Measurements from ENCODE around the gene FRMD5. TPM values are rescaled to one million over a fixed set of nuclear protein-coding genes. Genes with fewer than 3 reads are reported as not detected.
A peak's percentile ranks its signal among the peaks of the same experiment; 100 is the strongest.
"Not testable (repeated sequence)": the region's sequence is repeated elsewhere in the genome, so short reads cannot be mapped to it uniquely, and the experiment has no call there.

Gene FRMD5
- total and polyA plus RNA-seq, 2 donors (not counting 1 experiment from before 2014, with no cell fraction given), result not detected

DNA sequence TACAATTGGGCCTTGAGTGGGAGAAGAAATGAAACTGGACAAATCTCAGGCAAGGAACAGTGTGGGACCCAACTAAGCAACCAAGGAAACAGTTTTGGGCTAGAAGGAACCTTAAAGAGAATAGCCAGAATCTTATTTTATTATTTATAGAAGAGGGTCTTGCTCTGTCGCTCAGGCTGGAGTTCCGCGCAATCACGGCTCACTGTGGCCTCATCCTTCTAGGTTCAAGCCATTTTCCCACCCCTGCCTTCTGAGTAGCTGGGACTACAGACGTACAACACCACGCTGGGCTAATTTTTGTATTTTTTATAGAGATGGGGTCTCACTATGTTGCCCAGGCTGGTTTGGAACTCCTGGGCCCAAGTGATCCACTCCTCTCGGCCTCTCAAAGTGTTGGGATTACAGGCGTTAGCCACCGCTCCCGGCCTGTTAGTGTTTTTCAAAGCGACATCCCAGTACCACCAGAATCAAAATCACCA, 369.0 kb downstream of the FRMD5 start:
- intact Hi-C loops (cut with micrococcal nuclease), result loop anchor here (5.0 kb wide), 2 partner anchors 601 to 711 kb away; partner anchors contain the start of genes CTDSPL2 and EIF3J
- H3K79me2 ChIP-seq (ENCODE audit: control insufficient read depth, insufficient read depth, low read length), result peaks cover 63% of the 10 kb centered on the region

DNA sequence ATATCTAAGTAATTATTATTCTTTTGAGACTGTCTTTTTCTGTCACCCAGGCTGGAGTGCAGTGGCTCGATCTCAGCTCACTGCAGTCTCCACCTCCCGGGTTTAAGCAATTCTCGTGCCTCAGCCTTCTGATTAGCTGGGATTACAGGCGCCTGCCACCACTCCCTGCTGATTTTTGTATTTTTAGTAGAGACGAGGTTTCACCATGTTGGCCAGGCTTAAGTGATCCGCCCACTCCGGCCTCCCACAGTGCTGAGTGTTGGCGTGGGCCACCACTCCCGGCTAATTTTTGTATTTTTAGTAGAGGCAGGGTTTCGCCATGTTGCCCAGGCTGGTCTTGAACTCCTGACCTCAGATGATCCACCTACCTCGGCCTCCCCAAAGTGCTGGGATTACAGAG, 369.8 kb downstream of the FRMD5 start:
- H3K9ac ChIP-seq (ENCODE audit: low read length); H3K36me3 ChIP-seq (replicated peaks in 1 of 2; ENCODE audit: control extremely low read depth in 1 of 2, control insufficient read depth in 1 of 2, extremely low read depth in 1 of 2, insufficient read depth in 2 of 2, low read length in 1 of 2); H3K9me3 ChIP-seq (ENCODE audit: control extremely low read depth in 1 of 3, control insufficient read depth in 2 of 3, insufficient read depth in 1 of 3, low read length in 2 of 3); H3K27me3 Mint-ChIP-seq; H3K9me3 Mint-ChIP-seq (ENCODE audit: insufficient read depth); H3K27ac Mint-ChIP-seq; ATAC-seq (ENCODE audit: low read depth); H3K4me3 Mint-ChIP-seq; H2AFZ ChIP-seq (ENCODE audit: insufficient read depth, low read depth, low read length, poor library complexity, severe bottlenecking); H3K4me3 ChIP-seq (ENCODE audit: control extremely low read depth in 1 of 5, extremely low read depth in 1 of 5, insufficient read depth in 1 of 5, low read depth in 2 of 5, low read length in 4 of 5); H4K20me1 ChIP-seq (ENCODE audit: control insufficient read depth, insufficient read depth, low read length, poor library complexity, severe bottlenecking); H3K27me3 ChIP-seq (replicated peaks in 1 of 4; ENCODE audit: control extremely low read depth in 1 of 4, control insufficient read depth in 3 of 4, insufficient read depth in 4 of 4, low read length in 3 of 4); DNase-seq; H3K27ac ChIP-seq (ENCODE audit: low read length in 2 of 2): not testable (repeated sequence)
- ChIA-PET CTCF (interaction anchor here (1.0 to 1.8 kb wide), 6 partner anchors 16 to 68 kb away, joined by 3 to 6 read pairs (median 6); partner anchors contain the start of genes HYPK and SERINC4), POLR2A (interaction anchor here (1.3 kb wide), 2 partner anchors 16 to 49 kb away, joined by 9 read pairs; partner anchors contain the start of gene ELL3)
- intact Hi-C loops (cut with micrococcal nuclease), result loop anchor here (2.0 to 5.0 kb wide), 3 partner anchors 75 to 712 kb away; partner anchors contain the start of genes CTDSPL2 and EIF3J
- peaks cover 60% of the 10 kb centered on the region for H3K4me1 Mint-ChIP-seq
- 100% methylated on average over 8 of the region's 11 CpGs for WGBS (ENCODE audit: insufficient coverage)
- Histone ChIP-seq H3K79me2 (ENCODE audit: control insufficient read depth, insufficient read depth, low read length) (peaks cover 71% of the 10 kb centered on the region), H3K4me1 (ENCODE audit: control insufficient read depth in 2 of 2, insufficient read depth in 2 of 2, low read length in 2 of 2) (peaks cover 25 to 50% of the 10 kb centered on the region in 2 donors), H3K4me2 (replicated peaks; ENCODE audit: low read depth, low read length, poor library complexity, severe bottlenecking) (peak overlapping the region; percentile 89)

More for the DNA sequence above, 369.0 kb downstream of the FRMD5 start:
- Histone ChIP-seq H4K20me1 (ENCODE audit: control insufficient read depth, insufficient read depth, low read length, poor library complexity, severe bottlenecking) (peaks cover 4% of the 10 kb centered on the region), H3K9ac (ENCODE audit: low read length) (peak overlapping the region; percentile 63), H3K36me3 (replicated peaks in 1 of 2; ENCODE audit: control extremely low read depth in 1 of 2, control insufficient read depth in 1 of 2, extremely low read depth in 1 of 2, insufficient read depth in 2 of 2, low read length in 1 of 2) (peaks cover 0 to 1% of the 10 kb centered on the region in 2 experiments), H3K4me3 (ENCODE audit: control extremely low read depth in 1 of 5, extremely low read depth in 1 of 5, insufficient read depth in 1 of 5, low read depth in 2 of 5, low read length in 4 of 5) (peak overlapping the region in 3 of 5 experiments; percentile 68 to 74 (median 72)), H3K9me3 (ENCODE audit: control extremely low read depth in 1 of 3, control insufficient read depth in 2 of 3, insufficient read depth in 1 of 3, low read length in 2 of 3) (peaks cover 0 to 4% (median 0%) of the 10 kb centered on the region in 3 donors), H3K4me1 (ENCODE audit: control insufficient read depth in 2 of 2, insufficient read depth in 2 of 2, low read length in 2 of 2) (peaks cover 30 to 57% of the 10 kb centered on the region in 2 donors), H3K4me2 (replicated peaks; ENCODE audit: low read depth, low read length, poor library complexity, severe bottlenecking) (peak overlapping the region; percentile 72), H3K27me3 (replicated peaks in 1 of 4; ENCODE audit: control extremely low read depth in 1 of 4, control insufficient read depth in 3 of 4, insufficient read depth in 4 of 4, low read length in 3 of 4) (no peaks in the 10 kb centered on the region), H2AFZ (ENCODE audit: insufficient read depth, low read depth, low read length, poor library complexity, severe bottlenecking) (peak overlapping the region; percentile 86), H3K27ac (ENCODE audit: low read length in 2 of 2) (peak overlapping the region; percentile 55 to 85)
- Mint-ChIP-seq H3K27me3 (no peaks in the 10 kb centered on the region), H3K4me3 (peak overlapping the region; percentile 93), H3K9me3 (ENCODE audit: insufficient read depth) (no peaks in the 10 kb centered on the region), H3K27ac (peak overlapping the region; percentile 27), H3K4me1 (peaks cover 61% of the 10 kb centered on the region)
- TF ChIP-seq EZH2 (IDR thresholded peaks at IDR 0.05; ENCODE audit: borderline replicate concordance, insufficient read depth, low read depth, low read length, poor library complexity, severe bottlenecking) (no peak), CTCF (IDR thresholded peaks at IDR 0.05) (no peak)
- no peak for DNase-seq
- WGBS (ENCODE audit: insufficient coverage), result 95% methylated on average over 5 of the region's 11 CpGs
- ATAC-seq (ENCODE audit: low read depth), result no peak
- CTCF ChIA-PET, result no interaction called here
- POLR2A ChIA-PET, result no interaction called here
